GM06990 (cell line): Measurements from ENCODE around the gene TENM4.
A peak's percentile ranks its signal among the peaks of the same experiment; 100 is the strongest.

ENCODE experiments used
- DNase-seq: peaks from one replicate; pipeline ENCODE4 v3.0.0-alpha.2; 2011; ENCODE audit not compliant: insufficient read length; ENCODE audit errors: extremely low read depth
- H3K27me3 ChIP-seq: replicated peaks from 2 replicates; pipeline ENCODE4 v1.6.0; 2011; ENCODE audit warnings: low read length; ENCODE audit not compliant: control insufficient read depth, insufficient read depth
- H3K36me3 ChIP-seq: 2 replicates; pipeline ENCODE4 v1.5.1; 2011; ENCODE audit warnings: low read length; ENCODE audit not compliant: control insufficient read depth, insufficient read depth
- H3K4me3 ChIP-seq: replicated peaks from 2 replicates; pipeline ENCODE4 v1.5.1; 2011; ENCODE audit warnings: low read depth, mild to moderate bottlenecking, control low read depth, low read length
- CTCF ChIP-seq: IDR thresholded peaks from 2 replicates; pipeline ENCODE4 v1.5.1; 2011; ENCODE audit warnings: low read length, control low read depth, mild to moderate bottlenecking, inconsistent platforms; ENCODE audit not compliant: insufficient read depth, poor library complexity, severe bottlenecking

Gene TENM4

DNA sequence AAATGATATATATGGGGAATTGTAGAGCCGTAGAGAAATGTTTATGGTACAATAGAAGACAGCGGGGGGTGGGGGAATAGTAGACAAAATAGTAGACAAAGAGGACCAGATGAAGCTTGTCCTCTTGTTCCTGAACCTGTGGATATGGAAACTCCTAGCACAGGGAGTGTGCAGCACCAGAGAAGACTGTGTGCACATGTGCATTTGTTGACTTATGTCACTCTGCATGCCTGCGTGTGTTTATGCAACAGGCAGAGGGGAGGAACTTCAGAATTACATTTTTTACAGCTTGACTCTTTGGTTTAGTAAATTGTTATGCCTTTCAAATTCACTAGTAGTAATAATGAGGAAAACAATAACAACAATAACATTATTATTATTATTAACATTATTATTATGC is 36.0 kb downstream of the TENM4 start:
- no peak for TF ChIP-seq CTCF
- no peak for DNase-seq
- Histone ChIP-seq H3K36me3 (no peaks in the 10 kb centered on the region), H3K27me3 (no peaks in the 10 kb centered on the region; the same call in none of the 2 replicates), H3K4me3 (no peak overlapping the region)

GRCh38 chr11:79404325-79404724 is 36.5 kb downstream of the TENM4 start:
- TF ChIP-seq CTCF, result no peak
- Histone ChIP-seq H3K4me3 (no peak overlapping the region), H3K36me3 (no peaks in the 10 kb centered on the region), H3K27me3 (no peaks in the 10 kb centered on the region; the same call in 1 of the 2 replicates)
- DNase-seq, result no peak

DNA sequence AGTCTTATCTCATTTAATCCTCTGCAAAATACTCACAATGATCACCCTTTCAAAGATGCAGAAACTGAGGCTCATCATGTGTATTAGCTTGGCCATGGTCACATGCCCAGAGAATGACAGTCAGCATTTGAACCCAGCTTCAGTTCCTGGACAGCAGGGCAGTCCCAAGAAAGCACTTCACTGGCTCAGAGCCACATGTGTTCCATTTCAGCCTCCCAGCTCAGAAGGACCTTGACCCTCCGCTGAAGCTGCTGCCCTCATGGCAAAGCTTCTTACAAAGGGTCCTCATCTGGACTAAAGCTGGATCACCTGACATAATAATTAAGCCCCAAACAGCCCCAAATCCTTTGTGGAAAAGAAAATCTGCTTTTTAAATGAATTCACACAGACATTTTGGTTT is 37.0 kb downstream of the TENM4 start:
- H3K4me3 ChIP-seq, result no peak overlapping the region
- TF ChIP-seq CTCF, result no peak

GRCh38 chr11:79402912-79403311 is 37.9 kb downstream of the TENM4 start:
- Histone ChIP-seq H3K27me3 (no peaks in the 10 kb centered on the region; the same call in 1 of the 2 replicates), H3K4me3 (no peak overlapping the region), H3K36me3 (no peaks in the 10 kb centered on the region)
- no peak for DNase-seq
- no peak for TF ChIP-seq CTCF

More for the DNA sequence above, 37.0 kb downstream of the TENM4 start:
- Histone ChIP-seq H3K36me3 (no peaks in the 10 kb centered on the region), H3K27me3 (no peaks in the 10 kb centered on the region; the same call in 1 of the 2 replicates)
- no peak for DNase-seq

- peak; percentile 84 for TF ChIP-seq CTCF
- DNase-seq, result no peak
- H3K27me3 ChIP-seq, result no peaks in the 10 kb centered on the region; the same call in 1 of the 2 replicates
- H3K36me3 ChIP-seq, result no peaks in the 10 kb centered on the region
- H3K4me3 ChIP-seq, result no peak overlapping the region
These were observed 40.0 kb downstream of the TENM4 start for GRCh38 chr11:79400717-79401330.

DNA sequence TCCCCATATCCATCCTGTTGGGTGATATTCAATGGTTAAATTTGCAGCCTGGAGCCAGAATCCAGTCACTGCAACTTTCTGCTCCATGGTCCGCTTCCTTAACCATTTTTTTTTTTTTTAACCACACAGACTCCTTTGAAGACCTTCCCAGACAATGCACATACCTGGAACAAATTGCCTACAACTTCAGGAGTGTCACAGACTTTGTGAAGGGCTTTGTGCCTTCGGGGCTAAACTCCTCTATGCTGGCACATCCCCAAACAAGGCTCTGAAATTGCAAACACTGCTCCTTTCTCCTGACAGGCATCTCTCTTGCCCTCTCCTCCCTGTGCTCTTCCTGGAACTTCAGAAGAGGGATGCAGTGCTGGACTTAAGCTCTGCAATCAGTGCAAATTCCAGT is 40.6 kb downstream of the TENM4 start:
- no peak overlapping the region for H3K4me3 ChIP-seq
- H3K27me3 ChIP-seq, result no peaks in the 10 kb centered on the region; the same call in 1 of the 2 replicates
- H3K36me3 ChIP-seq, result no peaks in the 10 kb centered on the region
- no peak for DNase-seq
- no peak for TF ChIP-seq CTCF
